ENCODE measurements around the gene LIN37. TPM values are rescaled to one million over a fixed set of nuclear protein-coding genes. Genes with fewer than 3 reads are reported as not detected.
A peak's percentile ranks its signal among the peaks of the same experiment; 100 is the strongest.

LIN37 gene
- total and polyA plus RNA-seq, 9 of the 15 experiments (the other 6 are each of a cell fraction or from before 2014, with no cell fraction given): 1.2 to 12.5 (median 8.6) TPM

GRCh38 chr19:35703343-35703742 is 45.0 kb upstream of the LIN37 start:
- H3K27ac ChIP-seq (ENCODE audit: extremely low read depth, low read depth, low read length): no peak overlapping the region
- in situ Hi-C loops (cut with MboI) (loop anchor here (5.0 kb wide), 1 partner anchor 229 kb away; no protein-coding TSS in a partner anchor), intact Hi-C loops (cut with micrococcal nuclease) (no loop called here)
- BruUV-seq (replicated peaks): no TSS peak
- H3K4me3 ChIP-seq: no peak overlapping the region
- POLR2A ChIA-PET: interaction anchor here (0.6 kb wide), 2 partner anchors 10 to 37 kb away, joined by 3 read pairs; no protein-coding TSS in a partner anchor
- H3K4me2 ChIP-seq (ENCODE audit: insufficient read depth, low read length): no peak overlapping the region
- peaks cover 0 to 21% of the 10 kb centered on the region in 2 experiments; a peak in 3 of 5 replicates for H3K4me1 ChIP-seq (replicated peaks in 1 of 2; ENCODE audit: control insufficient read depth in 2 of 2, insufficient read depth in 2 of 2, low read length in 2 of 2)
- WGBS (ENCODE audit: insufficient coverage, low coverage, missing lambda C conversion rate): 21% methylated on average over 9 of the region's 9 CpGs
- H3K9me3 ChIP-seq (replicated peaks; ENCODE audit: control insufficient read depth, insufficient read depth, low read depth, low read length): no peaks in the 10 kb centered on the region
- no peak for DNase-seq (ENCODE audit: extremely low read depth in 1 of 4, low spot score in 3 of 4)
- no peaks in the 10 kb centered on the region for H4K20me1 ChIP-seq (replicated peaks; ENCODE audit: control insufficient read depth, insufficient read depth, low read length)
- H3K79me2 ChIP-seq (ENCODE audit: control insufficient read depth, insufficient read depth, low read length): no peaks in the 10 kb centered on the region
- H3K9me1 ChIP-seq (ENCODE audit: control insufficient read depth, insufficient read depth, low read length): no peaks in the 10 kb centered on the region
- peaks cover 8 to 24% of the 10 kb centered on the region in 2 experiments; a peak in 3 of 5 replicates for H3K27me3 ChIP-seq (ENCODE audit: control insufficient read depth in 2 of 2, insufficient read depth in 2 of 2, low read length in 2 of 2)
- no peak overlapping the region for H3K9ac ChIP-seq (ENCODE audit: insufficient read depth in 1 of 2, low read depth in 2 of 2, low read length in 2 of 2)
- H2AFZ ChIP-seq (ENCODE audit: low read depth, low read length): no peak overlapping the region
- TF ChIP-seq NFYB (IDR thresholded peaks at IDR 0.05; ENCODE audit: extremely low read depth, insufficient read length) (peak; percentile 22), TAF15 (IDR thresholded peaks at IDR 0.05; ENCODE audit: low read depth, low read length) (no peak)
- ATAC-seq: no peak
- H3K36me3 ChIP-seq (ENCODE audit: control insufficient read depth, insufficient read depth, low read length): no peaks in the 10 kb centered on the region
- FAIRE-seq: no peak
- CTCF ChIA-PET (ENCODE audit: low intra/inter-chr PET ratio): no interaction called here

- Histone ChIP-seq H3K9me3 (replicated peaks; ENCODE audit: control insufficient read depth, insufficient read depth, low read depth, low read length) (no peaks in the 10 kb centered on the region), H3K36me3 (ENCODE audit: control insufficient read depth, insufficient read depth, low read length) (no peaks in the 10 kb centered on the region), H4K20me1 (replicated peaks; ENCODE audit: control insufficient read depth, insufficient read depth, low read length) (no peaks in the 10 kb centered on the region), H3K9me1 (ENCODE audit: control insufficient read depth, insufficient read depth, low read length) (no peaks in the 10 kb centered on the region), H3K27ac (ENCODE audit: extremely low read depth, low read depth, low read length) (no peak within 1 kb of the TSS), H3K9ac (ENCODE audit: insufficient read depth in 1 of 2, low read depth in 2 of 2, low read length in 2 of 2) (no peak within 1 kb of the TSS), H3K4me1 (replicated peaks in 1 of 2; ENCODE audit: control insufficient read depth in 2 of 2, insufficient read depth in 2 of 2, low read length in 2 of 2) (peaks cover 0 to 21% of the 10 kb centered on the region in 2 experiments; a peak in 3 of 5 replicates), H2AFZ (ENCODE audit: low read depth, low read length) (no peak within 1 kb of the TSS), H3K4me2 (ENCODE audit: insufficient read depth, low read length) (no peak within 1 kb of the TSS), H3K4me3 (no peak within 1 kb of the TSS), H3K79me2 (ENCODE audit: control insufficient read depth, insufficient read depth, low read length) (no peaks in the 10 kb centered on the region), H3K27me3 (ENCODE audit: control insufficient read depth in 2 of 2, insufficient read depth in 2 of 2, low read length in 2 of 2) (peaks cover 10 to 30% of the 10 kb centered on the region in 2 experiments; a peak in 4 of 5 replicates)
- in situ Hi-C loops (cut with MboI) (loop anchor here (5.0 kb wide), 1 partner anchor 228 kb away; no protein-coding TSS in a partner anchor), intact Hi-C loops (cut with micrococcal nuclease) (no loop called here)
- ATAC-seq (peak; percentile 87), DNase-seq (ENCODE audit: extremely low read depth in 1 of 4, low spot score in 3 of 4) (peak; percentile 87 to 98 (median 95)), FAIRE-seq (peak; percentile 87)
- POLR2A ChIA-PET: interaction anchor here (0.7 to 1.1 kb wide), 2 partner anchors 36 to 568 kb away, joined by 3 read pairs; no protein-coding TSS in a partner anchor
- WGBS (ENCODE audit: insufficient coverage, low coverage, missing lambda C conversion rate): 5% methylated on average over 19 of the region's 24 CpGs
- no TSS peak for BruUV-seq (replicated peaks)
- CTCF ChIA-PET (ENCODE audit: low intra/inter-chr PET ratio): no interaction called here
- TF ChIP-seq ZNF354B (CRISPR knock-in tag; IDR thresholded peaks at IDR 0.05) (no peak), MAZ (CRISPR knock-in tag; conservative IDR thresholded peaks at IDR 0.05 in 1 of 2, IDR thresholded peaks at IDR 0.05 in 1 of 2) (0 out of 4 replicates have a peak, but pooled peaks of 1 of the 2 experiments have one; percentile 43), ZNF324 (CRISPR knock-in tag; IDR thresholded peaks at IDR 0.05) (no peak)
- TF ChIP-seq, protein P1, sequence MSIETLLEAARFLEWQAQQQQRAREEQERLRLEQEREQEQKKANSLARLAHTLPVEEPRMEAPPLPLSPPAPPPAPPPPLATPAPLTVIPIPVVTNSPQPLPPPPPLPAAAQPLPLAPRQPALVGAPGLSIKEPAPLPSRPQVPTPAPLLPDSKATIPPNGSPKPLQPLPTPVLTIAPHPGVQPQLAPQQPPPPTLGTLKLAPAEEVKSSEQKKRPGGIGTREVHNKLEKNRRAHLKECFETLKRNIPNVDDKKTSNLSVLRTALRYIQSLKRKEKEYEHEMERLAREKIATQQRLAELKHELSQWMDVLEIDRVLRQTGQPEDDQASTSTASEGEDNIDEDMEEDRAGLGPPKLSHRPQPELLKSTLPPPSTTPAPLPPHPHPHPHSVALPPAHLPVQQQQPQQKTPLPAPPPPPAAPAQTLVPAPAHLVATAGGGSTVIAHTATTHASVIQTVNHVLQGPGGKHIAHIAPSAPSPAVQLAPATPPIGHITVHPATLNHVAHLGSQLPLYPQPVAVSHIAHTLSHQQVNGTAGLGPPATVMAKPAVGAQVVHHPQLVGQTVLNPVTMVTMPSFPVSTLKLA (conservative IDR thresholded peaks at IDR 0.05): peak; percentile 80 to 84
These were observed 44.2 kb upstream of the LIN37 start, which contains the start of gene ZBTB32 for GRCh38 chr19:35704218-35704617. TSS of gene ZBTB32 (plus strand) at chr19:35704558. CDS start at chr19:35714627, 10,069 bp downstream.

Measured in K562 (cell line).